IMR-90 (cell line): ENCODE measurements around the gene NCAM1. TPM values are rescaled to one million over a fixed set of nuclear protein-coding genes. Genes with fewer than 3 reads are reported as not detected.

Source experiments
- ATAC-seq: fragments of 200-7000 bp; cut with Tn5 transposase; 2 replicates; pipeline ENCODE4 v1.9.1; 2020; ENCODE audit warnings: low read depth, mild to moderate bottlenecking, moderate library complexity
- BruUV-seq: library from RNA; stranded (reverse); fragments of 400-500 nt; replicated peaks from 2 replicates; lab custom pipeline; 2021; lab: Mats Ljungman, UMichigan
- CTCF ChIA-PET: fragments of 300-600 bp; formaldehyde crosslinking; extraction: SDS; loops from one replicate; lab custom pipeline; 2021; ENCODE audit warnings: antibody characterized with exemption; lab: Yijun Ruan, JAX
- POLR2A ChIA-PET: fragments of 300-600 bp; sonication (Branson Sonifier 250); formaldehyde crosslinking; loops from one replicate; lab custom pipeline; 2022; ENCODE audit warnings: antibody characterized with exemption; ENCODE audit not compliant: unreplicated experiment; lab: Charles Lee
- DNase-seq: peaks from one replicate; pipeline ENCODE4 v3.0.0; 2013
- H2AFZ ChIP-seq: replicated peaks from 2 replicates; pipeline ENCODE3; 2013; ENCODE audit warnings: low read length, mild to moderate bottlenecking; ENCODE audit not compliant: poor library complexity
- H2AK5ac ChIP-seq: 2 replicates; pipeline ENCODE4 v1.6.1; 2013; ENCODE audit warnings: low read depth, low read length, inconsistent platforms
- H2AK9ac ChIP-seq: replicated peaks from 2 replicates; pipeline ENCODE3; 2013; ENCODE audit warnings: mild to moderate bottlenecking, low read depth, low read length, moderate library complexity; ENCODE audit not compliant: poor library complexity
- H2BK120ac ChIP-seq: 2 replicates; pipeline ENCODE4 v1.6.1; 2013; ENCODE audit warnings: low read depth, low read length, inconsistent platforms
- H2BK15ac ChIP-seq: 3 replicates; pipeline ENCODE4 v1.6.1; 2013; ENCODE audit warnings: low read depth, low read length, inconsistent platforms
- H2BK20ac ChIP-seq: 2 replicates; pipeline ENCODE4 v1.6.1; 2013; ENCODE audit warnings: low read depth, mild to moderate bottlenecking, inconsistent platforms, low read length, moderate library complexity
- H2BK5ac ChIP-seq: 2 replicates; pipeline ENCODE4 v1.6.1; 2013; ENCODE audit warnings: mild to moderate bottlenecking, low read depth, low read length, inconsistent platforms; ENCODE audit not compliant: poor library complexity, severe bottlenecking
- H3K14ac ChIP-seq: replicated peaks from 2 replicates; pipeline ENCODE4 v1.6.1; 2013; ENCODE audit warnings: low read depth, low read length, inconsistent platforms
- H3K18ac ChIP-seq: 2 replicates; pipeline ENCODE4 v1.6.1; 2013; ENCODE audit warnings: low read depth, low read length, control low read depth
- H3K23ac ChIP-seq: 2 replicates; pipeline ENCODE4 v1.6.1; 2013; ENCODE audit warnings: low read depth, low read length, inconsistent platforms
- H3K27ac ChIP-seq: 2 replicates; pipeline ENCODE4 v1.5.1; 2013; ENCODE audit warnings: mild to moderate bottlenecking, control low read depth, low read length; ENCODE audit not compliant: insufficient read depth
- H3K27me3 ChIP-seq: 2 replicates; pipeline ENCODE4 v1.6.1; 2013; ENCODE audit warnings: low read length; ENCODE audit not compliant: control insufficient read depth, insufficient read depth
- H3K36me3 ChIP-seq: 2 replicates; pipeline ENCODE4 v1.6.1; 2013; ENCODE audit warnings: low read length, mixed read lengths; ENCODE audit not compliant: control insufficient read depth, insufficient read depth
- H3K4ac ChIP-seq: 2 replicates; pipeline ENCODE4 v1.6.1; 2013; ENCODE audit warnings: low read depth, low read length, inconsistent platforms
- H3K4me1 ChIP-seq: 2 replicates; pipeline ENCODE4 v1.6.1; 2013; ENCODE audit warnings: low read length, mixed read lengths; ENCODE audit not compliant: control insufficient read depth, insufficient read depth
- H3K4me2 ChIP-seq: 2 replicates; pipeline ENCODE4 v1.6.1; 2013; ENCODE audit warnings: low read depth, mild to moderate bottlenecking, control low read depth, low read length, moderate library complexity
- H3K4me3 ChIP-seq: 2 replicates; pipeline ENCODE4 v1.5.1; 2013; ENCODE audit warnings: low read depth, mild to moderate bottlenecking, control low read depth, low read length, moderate library complexity; ENCODE audit not compliant: insufficient read depth
- H3K56ac ChIP-seq: 2 replicates; pipeline ENCODE4 v1.6.1; 2013; ENCODE audit warnings: low read length, inconsistent platforms; ENCODE audit not compliant: insufficient read depth; ENCODE audit errors: extremely low read depth
- H3K79me1 ChIP-seq, 2 experiments: 2 replicates each; pipeline ENCODE4 v1.6.1; 2013; ENCODE audit warnings: low read length in 2 of 2, inconsistent platforms in 1 of 2, low read depth in 1 of 2
- H3K9ac ChIP-seq: 2 replicates; pipeline ENCODE4 v1.6.1; 2013; ENCODE audit warnings: low read depth, low read length, control low read depth
- H3K9me1 ChIP-seq: 2 replicates; pipeline ENCODE4 v1.6.1; 2013; ENCODE audit warnings: low read length, inconsistent platforms; ENCODE audit not compliant: insufficient read depth
- H3K9me3 ChIP-seq: 2 replicates; pipeline ENCODE4 v1.6.1; 2013; ENCODE audit warnings: low read length; ENCODE audit not compliant: control insufficient read depth, insufficient read depth
- H4K20me1 ChIP-seq: 2 replicates; pipeline ENCODE4 v1.6.1; 2013; ENCODE audit warnings: low read length, inconsistent platforms; ENCODE audit not compliant: insufficient read depth
- H4K5ac ChIP-seq: 2 replicates; pipeline ENCODE4 v1.6.1; 2013; ENCODE audit warnings: mild to moderate bottlenecking, low read depth, low read length, control low read depth
- H4K8ac ChIP-seq, 2 experiments: 2 replicates each; pipeline ENCODE4 v1.6.1; 2013; ENCODE audit warnings: low read depth in 2 of 2, low read length in 2 of 2, control low read depth in 1 of 2, inconsistent platforms in 1 of 2
- H4K91ac ChIP-seq: 2 replicates; pipeline ENCODE4 v1.6.1; 2013; ENCODE audit warnings: low read depth, low read length, inconsistent platforms; ENCODE audit not compliant: insufficient read depth
- BHLHE40 ChIP-seq: fragments of 150-350 bp; IDR thresholded peaks from 2 replicates; pipeline ENCODE4 v1.6.1; 2016; ENCODE audit warnings: mild to moderate bottlenecking, low read depth, low read length
- CEBPB ChIP-seq: IDR thresholded peaks from 2 replicates; pipeline ENCODE4 v1.6.1; 2012; ENCODE audit warnings: low read depth, low read length, improper control_type of control experiment
- FOS ChIP-seq: fragments of 150-350 bp; IDR thresholded peaks from 2 replicates; pipeline ENCODE4 v1.6.1; 2016; ENCODE audit warnings: low read depth, low read length
- MAFK ChIP-seq: IDR thresholded peaks from 2 replicates; pipeline ENCODE4 v1.6.1; 2012; ENCODE audit warnings: low read depth, low read length, improper control_type of control experiment
- MAZ ChIP-seq: IDR thresholded peaks from 2 replicates; pipeline ENCODE4 v1.6.1; 2012; ENCODE audit warnings: low read depth, mild to moderate bottlenecking, low read length, improper control_type of control experiment, moderate library complexity, borderline replicate concordance
- MXI1 ChIP-seq: IDR thresholded peaks from 2 replicates; pipeline ENCODE4 v1.6.1; 2012; ENCODE audit warnings: low read depth, mild to moderate bottlenecking, low read length, moderate library complexity, borderline replicate concordance
- NFE2L2 ChIP-seq: fragments of 150-350 bp; IDR thresholded peaks from 2 replicates; pipeline ENCODE4 v1.6.1; 2016; ENCODE audit warnings: low read depth, mild to moderate bottlenecking, low read length
- POLR2A ChIP-seq: IDR thresholded peaks from 2 replicates; pipeline ENCODE4 v1.6.1; 2012; ENCODE audit warnings: mild to moderate bottlenecking, low read depth, low read length
- RAD21 ChIP-seq: IDR thresholded peaks from 2 replicates; pipeline ENCODE4 v1.6.1; 2012; ENCODE audit warnings: low read length, improper control_type of control experiment
- RCOR1 ChIP-seq: IDR thresholded peaks from 2 replicates; pipeline ENCODE4 v1.6.1; 2012; ENCODE audit warnings: mild to moderate bottlenecking, low read length, improper control_type of control experiment; ENCODE audit not compliant: insufficient replicate concordance
- RFX5 ChIP-seq: IDR thresholded peaks from 2 replicates; pipeline ENCODE4 v1.8.0; 2012; ENCODE audit warnings: low read depth, mild to moderate bottlenecking, low read length, moderate library complexity
- SMC3 ChIP-seq: fragments of 150-350 bp; IDR thresholded peaks from 2 replicates; pipeline ENCODE4 v1.6.1; 2016; ENCODE audit warnings: low read depth, mild to moderate bottlenecking, antibody characterized with exemption, low read length, moderate library complexity
- WGBS, 2 experiments: methylation state at CpG; one replicate each; pipeline versions ENCODE4 v1.1.5 to v1.1.7; 2013; ENCODE audit warnings: missing lambda C conversion rate in 2 of 2; ENCODE audit not compliant: insufficient read length in 1 of 2; ENCODE audit errors: extremely low coverage in 2 of 2; 5-methylcytosine and 5-hydroxymethylcytosine counted together
- dilution Hi-C: fragments of 300-500 bp; cut with HindIII; formaldehyde crosslinking; loops from one replicate; pipeline ENCODE4 v1.14.3; 2018; ENCODE audit warnings: low sequenced_read_pairs; ENCODE audit not compliant: unreplicated experiment
- in situ Hi-C: fragments of 300-500 bp; cut with MboI; formaldehyde crosslinking; loops from 3 replicates; pipeline ENCODE4 v1.14.3; 2019; ENCODE audit warnings: low sequenced_read_pairs, inconsistent platforms, mixed read lengths
- intact Hi-C: fragments of 100-400 bp; cut with micrococcal nuclease; formaldehyde crosslinking; loops from 2 replicates; pipeline ENCODE4 v1.10.0; 2022
- polyA plus RNA-seq, 3 experiments: library from polyadenylated mRNA; depleted of rRNA; stranded (reverse); fragments of >200 nt; gene quantifications; 2 replicates each; pipeline ENCODE4 v1.2.3, GENCODE V29; 2012; ENCODE audit warnings: low replicate concordance in 1 of 3
- total RNA-seq: library from RNA; depleted of rRNA; stranded (reverse); fragments of >200 nt; gene quantifications from 2 replicates; pipeline ENCODE4 v1.2.3, GENCODE V29; 2012
- TF ChIP-seq, protein P1 (sequence below): fragments of 150-350 bp; IDR thresholded peaks from 2 replicates; pipeline ENCODE4 v1.6.1; 2016; ENCODE audit warnings: low read depth, mild to moderate bottlenecking, low read length, moderate library complexity, borderline replicate concordance
- TF ChIP-seq, protein P2 (sequence below): fragments of 150-350 bp; IDR thresholded peaks from 2 replicates; pipeline ENCODE4 v1.6.1; 2017; ENCODE audit warnings: mild to moderate bottlenecking, antibody characterized with exemption, low read length, low read depth
- TF ChIP-seq, protein P3 (sequence below): conservative IDR thresholded peaks from 2 replicates; pipeline ENCODE4 v1.5.1; 2012; ENCODE audit warnings: mild to moderate bottlenecking, low read depth, low read length, improper control_type of control experiment

NCAM1 gene
- total and polyA plus RNA-seq, 2 of the 4 experiments (the other 2 are of a cell fraction) = 0.09 to 0.18 TPM

DNA sequence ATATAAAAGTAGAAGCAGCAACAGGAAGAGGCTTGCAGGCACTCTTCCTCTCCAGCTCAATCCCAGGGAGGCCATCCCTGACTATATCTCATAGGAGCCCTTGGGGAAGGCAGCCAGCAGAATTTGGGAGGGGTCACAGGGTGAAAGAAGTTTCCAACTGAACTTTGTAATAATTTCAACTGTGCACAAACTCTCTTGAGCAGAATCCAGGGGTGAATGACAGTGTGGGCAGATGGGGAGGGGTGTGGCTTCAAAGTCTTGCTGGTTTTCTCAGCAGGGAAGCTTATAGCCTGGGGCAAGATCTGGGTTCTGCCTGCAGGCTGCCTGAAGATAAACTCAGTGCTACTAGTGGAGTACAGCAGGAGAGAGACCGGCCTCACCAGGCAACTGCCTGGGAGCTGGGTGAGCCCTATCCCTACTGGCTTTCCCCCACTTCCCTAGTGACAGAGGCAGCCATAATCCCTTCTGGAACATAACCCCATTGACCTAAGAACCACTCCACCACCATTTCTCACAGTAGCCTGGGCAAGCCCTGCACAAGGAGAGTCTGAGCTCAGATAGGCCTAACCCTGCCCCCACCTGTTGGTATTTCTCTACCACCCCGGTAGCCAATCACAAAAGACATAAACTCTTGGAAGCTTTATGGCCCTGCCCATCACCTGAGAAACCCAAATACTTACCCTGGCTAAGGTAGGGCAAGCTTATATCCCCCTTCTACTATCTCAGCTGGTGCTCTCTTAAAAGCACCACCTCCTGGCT lies 335.4 kb downstream of the NCAM1 start:
- Histone ChIP-seq H4K8ac (no peak overlapping the region), H2AK9ac (no peak overlapping the region), H3K4me1 (no peaks in the 10 kb centered on the region), H2AK5ac (no peak overlapping the region), H3K14ac (no peak overlapping the region), H2BK15ac (no peak overlapping the region), H2AFZ (no peak overlapping the region), H4K5ac (no peak overlapping the region), H3K36me3 (no peaks in the 10 kb centered on the region), H3K27me3 (peaks cover 4% of the 10 kb centered on the region), H3K4me3 (no peak overlapping the region), H3K23ac (no peak overlapping the region), H4K20me1 (no peaks in the 10 kb centered on the region), H2BK120ac (no peak overlapping the region), H3K9me3 (no peaks in the 10 kb centered on the region), H3K27ac (no peak overlapping the region), H3K4me2 (no peak overlapping the region), H3K9me1 (no peaks in the 10 kb centered on the region), H3K18ac (no peak overlapping the region), H3K9ac (no peak overlapping the region), H3K4ac (no peak overlapping the region), H2BK20ac (no peak overlapping the region), H3K56ac (no peak overlapping the region), H3K79me1 (no peaks in the 10 kb centered on the region), H2BK5ac (no peak overlapping the region), H4K91ac (no peak overlapping the region)
- ATAC-seq (no peak), DNase-seq (no peak)
- in situ Hi-C loops (loop anchor here (25.0 kb wide), 1 partner anchor 1184 kb away; no protein-coding TSS in a partner anchor), intact Hi-C loops (no loop called here), dilution Hi-C loops (no loop called here)
- ChIA-PET CTCF (interaction anchor here (0.7 kb wide), 2 partner anchors 502 to 708 kb away, joined by 3 read pairs; no protein-coding TSS in a partner anchor), POLR2A (interaction anchor here (0.5 kb wide), 1 partner anchor 520 kb away, joined by 3 read pairs; no protein-coding TSS in a partner anchor)
- no TSS peak for BruUV-seq
- no CpG with 5 or more reads among the region's 2 CpGs for WGBS, 2 experiments
- TF ChIP-seq MXI1 = no peak
- TF ChIP-seq RFX5 = no peak
- TF ChIP-seq, protein P1, sequence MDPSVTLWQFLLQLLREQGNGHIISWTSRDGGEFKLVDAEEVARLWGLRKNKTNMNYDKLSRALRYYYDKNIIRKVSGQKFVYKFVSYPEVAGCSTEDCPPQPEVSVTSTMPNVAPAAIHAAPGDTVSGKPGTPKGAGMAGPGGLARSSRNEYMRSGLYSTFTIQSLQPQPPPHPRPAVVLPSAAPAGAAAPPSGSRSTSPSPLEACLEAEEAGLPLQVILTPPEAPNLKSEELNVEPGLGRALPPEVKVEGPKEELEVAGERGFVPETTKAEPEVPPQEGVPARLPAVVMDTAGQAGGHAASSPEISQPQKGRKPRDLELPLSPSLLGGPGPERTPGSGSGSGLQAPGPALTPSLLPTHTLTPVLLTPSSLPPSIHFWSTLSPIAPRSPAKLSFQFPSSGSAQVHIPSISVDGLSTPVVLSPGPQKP = no peak
- TF ChIP-seq MAFK = no peak
- TF ChIP-seq, protein P2, sequence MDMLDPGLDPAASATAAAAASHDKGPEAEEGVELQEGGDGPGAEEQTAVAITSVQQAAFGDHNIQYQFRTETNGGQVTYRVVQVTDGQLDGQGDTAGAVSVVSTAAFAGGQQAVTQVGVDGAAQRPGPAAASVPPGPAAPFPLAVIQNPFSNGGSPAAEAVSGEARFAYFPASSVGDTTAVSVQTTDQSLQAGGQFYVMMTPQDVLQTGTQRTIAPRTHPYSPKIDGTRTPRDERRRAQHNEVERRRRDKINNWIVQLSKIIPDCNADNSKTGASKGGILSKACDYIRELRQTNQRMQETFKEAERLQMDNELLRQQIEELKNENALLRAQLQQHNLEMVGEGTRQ = no peak
- no peak for TF ChIP-seq POLR2A
- TF ChIP-seq BHLHE40 = no peak
- no peak for TF ChIP-seq CEBPB
- TF ChIP-seq SMC3 = no peak
- TF ChIP-seq NFE2L2 = no peak
- no peak for TF ChIP-seq RCOR1
- no peak for TF ChIP-seq FOS
- TF ChIP-seq RAD21 = no peak
- TF ChIP-seq, protein P3, sequence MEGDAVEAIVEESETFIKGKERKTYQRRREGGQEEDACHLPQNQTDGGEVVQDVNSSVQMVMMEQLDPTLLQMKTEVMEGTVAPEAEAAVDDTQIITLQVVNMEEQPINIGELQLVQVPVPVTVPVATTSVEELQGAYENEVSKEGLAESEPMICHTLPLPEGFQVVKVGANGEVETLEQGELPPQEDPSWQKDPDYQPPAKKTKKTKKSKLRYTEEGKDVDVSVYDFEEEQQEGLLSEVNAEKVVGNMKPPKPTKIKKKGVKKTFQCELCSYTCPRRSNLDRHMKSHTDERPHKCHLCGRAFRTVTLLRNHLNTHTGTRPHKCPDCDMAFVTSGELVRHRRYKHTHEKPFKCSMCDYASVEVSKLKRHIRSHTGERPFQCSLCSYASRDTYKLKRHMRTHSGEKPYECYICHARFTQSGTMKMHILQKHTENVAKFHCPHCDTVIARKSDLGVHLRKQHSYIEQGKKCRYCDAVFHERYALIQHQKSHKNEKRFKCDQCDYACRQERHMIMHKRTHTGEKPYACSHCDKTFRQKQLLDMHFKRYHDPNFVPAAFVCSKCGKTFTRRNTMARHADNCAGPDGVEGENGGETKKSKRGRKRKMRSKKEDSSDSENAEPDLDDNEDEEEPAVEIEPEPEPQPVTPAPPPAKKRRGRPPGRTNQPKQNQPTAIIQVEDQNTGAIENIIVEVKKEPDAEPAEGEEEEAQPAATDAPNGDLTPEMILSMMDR = no peak
- no peak for TF ChIP-seq MAZ
